Measurements from ENCODE around the gene RPL13A. TPM values are rescaled to one million over a fixed set of nuclear protein-coding genes. Genes with fewer than 3 reads are reported as not detected.
A peak's percentile ranks its signal among the peaks of the same experiment; 100 is the strongest.

RPL13A gene
- total RNA-seq, 1 donor from 2014 or later = 2,665 TPM

DNA sequence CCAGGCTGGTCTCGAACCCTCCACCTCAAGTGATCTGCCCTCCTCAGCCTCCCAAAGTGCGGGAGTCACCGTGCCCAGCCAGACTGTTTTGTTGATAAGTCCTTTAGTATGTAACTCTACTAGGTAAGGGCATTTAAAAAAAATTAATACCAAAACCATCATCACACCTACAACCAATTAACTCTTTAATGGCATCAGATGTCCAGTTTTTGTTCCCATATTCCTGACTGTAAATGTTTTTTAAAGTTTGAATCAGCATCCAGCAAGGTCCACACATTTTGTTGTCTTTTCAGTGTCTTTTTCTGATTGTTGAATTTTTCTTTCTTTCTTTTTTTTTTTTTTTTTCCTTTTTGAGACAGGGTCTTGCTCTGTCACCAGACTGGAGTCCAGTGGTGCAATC, 30.6 kb downstream of the RPL13A start:
- no peaks in the 10 kb centered on the region for H3K9me3 Mint-ChIP-seq (ENCODE audit: low read depth)
- H3K27me3 Mint-ChIP-seq = no peaks in the 10 kb centered on the region
- DNase-seq (ENCODE audit: low spot score, unreplicated experiment) = no peak
- TF ChIP-seq, protein P1, sequence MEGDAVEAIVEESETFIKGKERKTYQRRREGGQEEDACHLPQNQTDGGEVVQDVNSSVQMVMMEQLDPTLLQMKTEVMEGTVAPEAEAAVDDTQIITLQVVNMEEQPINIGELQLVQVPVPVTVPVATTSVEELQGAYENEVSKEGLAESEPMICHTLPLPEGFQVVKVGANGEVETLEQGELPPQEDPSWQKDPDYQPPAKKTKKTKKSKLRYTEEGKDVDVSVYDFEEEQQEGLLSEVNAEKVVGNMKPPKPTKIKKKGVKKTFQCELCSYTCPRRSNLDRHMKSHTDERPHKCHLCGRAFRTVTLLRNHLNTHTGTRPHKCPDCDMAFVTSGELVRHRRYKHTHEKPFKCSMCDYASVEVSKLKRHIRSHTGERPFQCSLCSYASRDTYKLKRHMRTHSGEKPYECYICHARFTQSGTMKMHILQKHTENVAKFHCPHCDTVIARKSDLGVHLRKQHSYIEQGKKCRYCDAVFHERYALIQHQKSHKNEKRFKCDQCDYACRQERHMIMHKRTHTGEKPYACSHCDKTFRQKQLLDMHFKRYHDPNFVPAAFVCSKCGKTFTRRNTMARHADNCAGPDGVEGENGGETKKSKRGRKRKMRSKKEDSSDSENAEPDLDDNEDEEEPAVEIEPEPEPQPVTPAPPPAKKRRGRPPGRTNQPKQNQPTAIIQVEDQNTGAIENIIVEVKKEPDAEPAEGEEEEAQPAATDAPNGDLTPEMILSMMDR (IDR thresholded peaks at IDR 0.05; ENCODE audit: unreplicated experiment) = no peak
- H3K27ac Mint-ChIP-seq = no peak overlapping the region
- peaks cover 19% of the 10 kb centered on the region for H3K36me3 Mint-ChIP-seq (ENCODE audit: insufficient read depth)
- no peak overlapping the region for H3K4me3 Mint-ChIP-seq (ENCODE audit: low read depth)
- H3K4me1 Mint-ChIP-seq (ENCODE audit: low read depth) = peaks cover 17% of the 10 kb centered on the region

DNA sequence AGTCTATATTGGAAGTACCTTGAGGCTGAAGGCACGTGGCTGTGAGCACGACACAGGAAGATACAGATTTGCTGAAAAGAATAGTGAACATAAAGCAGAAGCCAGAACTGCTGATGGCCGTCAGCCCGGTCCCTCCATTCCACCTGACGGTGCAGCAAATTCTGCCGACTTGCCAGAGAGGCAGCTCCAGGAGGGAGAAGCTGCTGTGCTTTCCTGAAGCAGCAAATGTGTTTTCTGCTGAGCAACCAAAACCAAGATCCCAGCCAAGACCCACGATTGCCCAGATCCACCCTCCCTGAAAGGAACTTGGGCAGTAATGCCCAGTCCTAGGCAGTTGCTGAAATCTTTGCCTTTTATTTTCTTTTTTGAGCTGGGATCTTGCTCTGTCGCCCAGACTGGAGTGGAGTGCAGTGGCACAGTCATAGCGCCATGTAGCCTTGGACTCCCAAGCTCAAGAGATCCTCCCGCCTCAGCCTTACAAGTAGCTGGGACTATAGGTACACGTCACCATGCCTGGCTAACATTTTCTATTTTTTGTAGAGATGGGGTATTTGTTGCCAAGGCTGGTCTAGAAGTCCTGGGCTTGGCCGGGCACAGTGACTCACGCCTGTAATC, 33.4 kb downstream of the RPL13A start:
- Mint-ChIP-seq H3K27me3 (no peaks in the 10 kb centered on the region), H3K36me3 (ENCODE audit: insufficient read depth) (peaks cover 31% of the 10 kb centered on the region), H3K27ac (peak overlapping the region; percentile 56), H3K9me3 (ENCODE audit: low read depth) (no peaks in the 10 kb centered on the region), H3K4me3 (ENCODE audit: low read depth) (no peak overlapping the region), H3K4me1 (ENCODE audit: low read depth) (peaks cover 2% of the 10 kb centered on the region)
- DNase-seq (ENCODE audit: low spot score, unreplicated experiment) = no peak
- TF ChIP-seq, protein P1 (IDR thresholded peaks at IDR 0.05; ENCODE audit: unreplicated experiment) = no peak

DNA sequence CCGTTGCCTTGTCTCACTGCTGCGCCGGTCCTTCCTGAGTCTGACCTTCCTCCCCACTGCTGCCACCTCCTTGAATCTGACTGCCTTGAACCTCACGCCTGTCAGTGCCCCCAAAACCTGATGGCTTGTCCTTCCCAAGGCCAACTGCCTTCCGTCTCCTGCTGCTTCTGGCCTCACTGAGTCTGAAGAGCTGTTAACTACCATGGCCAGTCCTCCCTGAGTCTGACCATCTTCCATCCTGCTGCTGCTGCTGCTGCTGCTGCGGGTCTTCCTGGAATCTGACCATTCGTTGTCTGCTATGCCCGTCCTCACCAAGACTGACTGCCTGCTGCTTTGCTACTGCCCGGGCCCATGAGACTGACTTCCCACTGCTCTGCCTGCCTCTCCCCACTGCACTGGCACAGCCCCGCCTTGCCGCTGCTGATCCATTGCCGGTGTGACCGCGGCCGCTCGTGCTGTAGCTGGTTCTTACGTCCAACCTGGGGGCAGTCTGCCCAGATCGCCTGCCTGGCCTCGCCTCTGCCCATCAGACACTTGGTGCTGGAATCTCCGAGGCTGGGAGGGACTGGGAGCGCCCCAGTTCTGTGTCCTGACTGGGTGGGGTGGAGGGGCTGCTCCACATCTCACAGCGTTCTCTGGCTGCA, 37.5 kb downstream of the RPL13A start:
- Mint-ChIP-seq H3K4me3 (ENCODE audit: low read depth) (no peak overlapping the region), H3K27me3 (peaks cover 2% of the 10 kb centered on the region), H3K9me3 (ENCODE audit: low read depth) (no peaks in the 10 kb centered on the region), H3K4me1 (ENCODE audit: low read depth) (peaks cover 3% of the 10 kb centered on the region), H3K36me3 (ENCODE audit: insufficient read depth) (peaks cover 41% of the 10 kb centered on the region), H3K27ac (peak overlapping the region; percentile 83)
- DNase-seq (ENCODE audit: low spot score, unreplicated experiment) = no peak
- TF ChIP-seq, protein P1 (IDR thresholded peaks at IDR 0.05; ENCODE audit: unreplicated experiment) = no peak

DNA sequence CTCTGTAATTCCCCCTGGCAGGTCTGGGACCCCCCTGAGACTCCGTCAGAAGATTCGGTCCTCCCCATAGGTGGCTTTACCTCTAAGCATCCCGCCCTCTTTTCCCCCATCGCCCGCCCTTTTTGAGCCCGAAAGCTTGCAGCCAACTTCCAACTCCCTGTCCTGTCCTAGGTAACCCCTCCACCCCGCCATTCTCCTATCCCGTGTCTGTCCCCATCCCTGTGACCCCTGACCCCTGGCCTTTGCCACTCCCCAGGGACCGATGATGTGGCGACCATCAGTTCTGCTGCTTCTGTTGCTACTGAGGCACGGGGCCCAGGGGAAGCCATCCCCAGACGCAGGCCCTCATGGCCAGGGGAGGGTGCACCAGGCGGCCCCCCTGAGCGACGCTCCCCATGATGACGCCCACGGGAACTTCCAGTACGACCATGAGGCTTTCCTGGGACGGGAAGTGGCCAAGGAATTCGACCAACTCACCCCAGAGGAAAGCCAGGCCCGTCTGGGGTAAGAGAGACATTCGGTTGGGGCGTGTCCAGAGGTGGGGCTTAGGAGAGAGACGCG, 40.9 kb downstream of the RPL13A start:
- Mint-ChIP-seq H3K27me3 (peaks cover 6% of the 10 kb centered on the region), H3K36me3 (ENCODE audit: insufficient read depth) (peaks cover 49% of the 10 kb centered on the region), H3K9me3 (ENCODE audit: low read depth) (no peaks in the 10 kb centered on the region), H3K4me3 (ENCODE audit: low read depth) (no peak overlapping the region), H3K4me1 (ENCODE audit: low read depth) (peaks cover 4% of the 10 kb centered on the region), H3K27ac (no peak overlapping the region)
- DNase-seq (ENCODE audit: low spot score, unreplicated experiment) = no peak
- TF ChIP-seq, protein P1 (IDR thresholded peaks at IDR 0.05; ENCODE audit: unreplicated experiment) = no peak

DNA sequence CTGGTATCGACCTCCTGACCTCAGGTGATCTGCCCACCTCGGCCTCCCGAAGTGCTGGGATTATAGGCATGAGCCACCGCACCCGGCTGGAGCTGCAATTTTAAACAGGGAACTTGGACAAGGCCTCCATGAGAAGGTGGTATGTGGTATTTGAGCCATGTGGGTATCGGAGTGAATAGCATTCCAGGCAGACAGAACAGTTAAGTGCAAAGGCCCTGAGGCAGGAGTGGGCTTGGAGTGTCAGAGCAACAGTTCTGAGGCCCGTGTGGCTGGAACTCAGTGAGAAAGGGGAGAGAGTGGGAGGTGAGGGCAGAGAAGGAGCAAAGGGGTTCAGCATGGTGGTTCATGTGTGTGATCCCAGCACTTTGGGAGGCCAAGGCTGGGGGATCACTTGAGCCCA, 43.3 kb downstream of the RPL13A start:
- H3K9me3 Mint-ChIP-seq (ENCODE audit: low read depth) = no peaks in the 10 kb centered on the region
- H3K36me3 Mint-ChIP-seq (ENCODE audit: insufficient read depth) = peaks cover 43% of the 10 kb centered on the region
- TF ChIP-seq, protein P1 (IDR thresholded peaks at IDR 0.05; ENCODE audit: unreplicated experiment) = no peak
- H3K4me3 Mint-ChIP-seq (ENCODE audit: low read depth) = no peak overlapping the region
- peaks cover 4% of the 10 kb centered on the region for H3K4me1 Mint-ChIP-seq (ENCODE audit: low read depth)
- DNase-seq (ENCODE audit: low spot score, unreplicated experiment) = no peak
- H3K27me3 Mint-ChIP-seq = peaks cover 9% of the 10 kb centered on the region
- peak overlapping the region; percentile 73 for H3K27ac Mint-ChIP-seq
